ENCODE results near the gene CYP4F22.
A peak's percentile ranks its signal among the peaks of the same experiment; 100 is the strongest.
"Not testable (repeated sequence)": the region's sequence is repeated elsewhere in the genome, so short reads cannot be mapped to it uniquely, and the experiment has no call there.

The CYP4F22 gene

DNA sequence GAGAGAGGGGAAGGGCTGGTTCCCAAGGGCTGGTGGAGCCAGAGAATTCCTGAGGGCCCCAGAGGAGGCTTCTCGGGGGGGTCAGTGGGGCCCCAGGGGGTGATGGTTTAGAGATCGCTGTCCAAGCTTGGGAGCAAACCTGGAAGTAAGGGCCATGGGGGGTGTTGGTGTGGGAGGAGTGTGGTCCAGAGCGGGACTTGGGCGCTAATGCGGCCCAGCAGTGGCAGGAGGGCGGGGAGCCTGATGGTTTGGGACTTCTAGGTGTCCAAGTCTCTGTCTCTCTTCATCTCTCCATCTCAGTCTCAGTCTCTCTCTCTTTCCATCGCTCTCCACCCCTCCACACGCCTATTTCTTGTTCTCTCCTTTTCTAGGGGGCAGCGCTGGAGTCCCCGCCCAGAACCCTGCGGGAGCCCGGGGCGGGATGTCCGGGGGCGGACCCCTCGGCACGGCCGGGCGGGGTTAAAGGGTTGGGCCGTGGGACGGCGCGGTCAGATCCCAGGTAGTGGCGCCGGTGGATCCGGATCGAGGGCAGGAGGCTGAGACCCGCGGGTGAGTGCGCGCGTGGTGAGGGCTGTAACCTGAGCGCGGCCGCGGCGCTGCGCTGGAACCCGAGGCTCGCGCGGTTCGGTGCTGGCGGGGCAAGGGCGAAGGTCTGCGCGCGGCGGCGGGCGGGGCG lies at the start of gene CYP4F22:
CYP4F22 (plus strand) TSS at position 491 of the 676 bp plus-strand sequence. CDS start 16,812 bp downstream, outside the sequence.
- no peak for DNase-seq

DNA sequence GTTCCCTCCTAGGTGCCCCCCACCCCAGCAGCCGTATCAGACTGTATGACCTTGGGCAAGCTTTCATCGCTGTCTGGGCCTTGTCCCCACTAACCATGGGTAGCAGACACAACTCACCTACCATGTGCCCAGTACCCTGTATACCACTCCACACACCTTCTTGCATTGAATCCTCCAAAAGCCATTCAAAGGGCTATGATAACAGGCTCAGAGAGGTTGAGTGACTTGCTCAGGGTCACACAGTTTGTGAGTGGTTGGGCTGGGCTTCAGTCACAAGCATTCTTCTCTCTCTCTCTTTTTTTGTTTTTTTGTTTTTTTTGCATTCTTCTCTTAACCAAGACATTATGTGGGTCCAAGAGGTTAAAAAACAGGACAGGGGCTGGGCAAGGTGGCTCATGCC lies 46.6 kb upstream of the CYP4F22 start:
- DNase-seq, result no peak

DNA sequence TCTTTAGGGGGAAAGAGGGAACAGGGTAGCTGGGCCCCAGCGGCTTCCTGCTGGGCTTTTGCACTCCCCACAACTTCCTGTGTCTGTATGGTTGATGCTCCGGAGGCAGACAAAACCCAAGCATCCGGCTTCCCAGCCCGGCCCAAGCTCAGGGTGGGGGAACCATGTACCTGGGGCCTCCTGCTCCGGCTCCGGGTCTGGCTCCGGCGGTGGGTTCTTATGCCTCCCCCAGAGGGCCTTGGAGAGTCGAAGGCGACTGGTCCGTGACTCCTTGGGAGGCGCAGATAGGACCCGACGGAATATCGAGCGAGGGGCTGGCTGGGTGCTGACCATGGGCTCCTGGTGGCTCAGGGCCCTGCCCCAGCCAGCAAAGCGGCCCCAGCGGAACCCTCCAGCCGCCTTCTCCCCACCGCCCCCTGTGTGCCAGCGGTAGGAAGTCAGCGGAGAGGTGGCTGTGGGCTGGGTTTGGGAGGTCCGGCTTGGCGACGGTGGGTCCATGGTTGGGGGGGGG lies 44.4 kb upstream of the CYP4F22 start:
- no peak for DNase-seq

DNA sequence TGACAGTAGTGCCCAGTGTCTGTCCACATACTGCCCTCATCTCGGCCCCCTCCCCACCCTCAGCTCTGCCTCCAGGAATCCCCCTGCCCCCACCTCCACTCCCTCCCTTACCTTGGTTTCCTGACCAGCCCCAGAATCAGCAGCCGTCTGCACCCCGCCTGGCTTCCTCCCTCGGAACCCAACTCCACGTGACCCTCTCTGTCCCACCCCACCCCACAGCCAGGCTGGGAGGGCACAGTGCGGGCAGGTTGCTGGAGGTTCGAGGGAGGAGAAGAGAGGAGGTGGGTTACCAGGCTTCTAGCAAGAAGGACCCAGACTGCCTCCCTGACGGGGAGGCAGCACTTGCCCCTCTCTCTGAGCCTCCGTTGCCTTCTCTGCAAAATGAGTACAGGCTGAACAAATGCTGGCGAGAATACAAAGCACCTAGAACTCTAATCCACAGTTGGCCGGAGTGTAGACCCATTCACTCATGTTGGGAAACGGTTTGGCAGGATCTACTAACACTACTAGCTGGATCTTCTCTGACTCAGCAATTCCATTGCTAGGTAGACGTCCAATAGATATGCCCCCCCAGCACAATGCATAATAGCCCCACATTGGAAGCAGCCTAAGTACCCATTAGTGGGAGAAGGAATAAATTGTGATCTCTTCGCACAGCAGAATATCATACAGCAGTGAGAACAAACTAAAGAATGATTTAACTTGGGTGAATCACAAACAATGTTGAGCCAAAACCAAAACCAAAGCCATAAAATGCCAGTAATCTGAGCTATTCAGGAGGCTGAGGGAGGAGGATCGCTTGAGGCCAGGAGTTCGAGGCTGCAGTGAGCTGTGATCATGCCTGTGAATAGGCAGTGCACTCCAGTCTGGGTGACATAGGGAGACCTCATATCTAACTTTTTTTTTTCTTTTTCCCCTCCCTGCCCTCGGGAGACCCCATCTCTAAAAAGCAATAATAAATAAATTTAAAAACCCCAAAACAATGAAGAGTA lies 43.6 kb upstream of the CYP4F22 start, which contains the start of gene RASAL3:
RASAL3 (minus strand) TSS at position 151 of the 992 bp plus-strand sequence. CDS start 186 bp downstream, outside the sequence.
- DNase-seq, result no peak

DNA sequence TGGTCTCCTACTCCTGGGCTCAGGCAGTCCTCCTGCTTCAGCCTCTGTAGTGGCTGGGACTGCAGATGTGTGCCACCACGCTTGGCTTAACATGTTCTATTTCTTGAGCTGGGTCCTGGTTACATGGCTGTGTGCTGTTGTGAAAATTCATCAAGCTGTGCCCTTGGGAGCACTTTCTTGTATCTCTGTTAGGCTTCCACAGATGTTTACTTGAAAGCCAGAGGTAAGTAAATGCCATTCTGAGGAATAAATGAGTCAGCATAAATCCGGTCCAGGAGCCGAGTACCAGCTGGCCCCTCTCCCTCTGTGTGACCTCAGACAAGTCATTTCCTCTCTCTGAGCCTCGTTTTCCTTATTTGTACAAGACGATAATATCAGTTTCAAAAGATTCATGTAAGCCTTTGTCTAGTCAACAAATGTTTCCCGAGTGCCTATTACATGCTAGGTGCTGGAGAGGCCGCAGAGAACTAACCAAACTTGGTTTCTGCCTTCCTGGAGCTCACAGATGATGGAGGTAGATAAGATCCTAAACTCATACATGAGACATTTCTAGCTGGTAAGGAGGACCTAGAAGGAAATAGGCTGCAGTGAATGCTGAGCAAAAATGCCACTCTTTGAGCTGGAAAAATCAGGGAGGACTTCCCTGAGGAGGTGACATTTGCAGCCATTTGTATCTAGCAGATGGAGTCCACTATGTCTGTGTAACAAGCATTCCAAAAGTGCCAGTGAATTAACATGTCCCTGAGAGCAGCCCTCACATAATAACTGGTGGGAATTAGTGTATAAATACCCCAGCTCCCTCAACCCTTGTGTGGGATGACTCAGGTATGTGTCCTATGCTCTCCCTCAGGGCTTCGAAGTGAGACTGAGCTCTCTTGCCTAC lies 41.2 kb upstream of the CYP4F22 start:
- no peak for DNase-seq

DNA sequence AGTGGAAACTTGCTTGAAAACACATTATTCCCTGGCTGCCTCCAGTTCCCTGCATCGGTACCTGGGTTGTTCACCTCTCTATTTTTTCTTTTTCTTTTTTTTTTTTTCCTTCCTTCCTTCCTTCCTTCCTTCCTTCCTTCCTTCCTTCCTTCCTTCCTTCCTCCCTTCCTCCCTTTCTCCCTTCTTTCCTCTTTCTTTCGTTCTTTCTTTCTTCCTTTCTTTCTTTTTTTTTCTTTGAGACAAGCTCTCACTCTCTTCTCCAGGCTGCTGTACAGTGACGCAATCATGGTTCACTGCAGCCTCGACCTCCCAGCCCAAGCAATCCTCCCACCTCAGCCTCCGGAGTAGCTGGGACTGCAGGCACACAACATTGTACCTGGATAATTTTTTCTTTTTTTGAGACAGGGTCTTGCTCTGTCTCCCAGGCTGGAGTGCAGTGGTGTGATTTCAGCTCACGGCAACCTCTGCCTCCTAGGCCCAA lies 40.6 kb upstream of the CYP4F22 start:
- DNase-seq, result no peak

DNA sequence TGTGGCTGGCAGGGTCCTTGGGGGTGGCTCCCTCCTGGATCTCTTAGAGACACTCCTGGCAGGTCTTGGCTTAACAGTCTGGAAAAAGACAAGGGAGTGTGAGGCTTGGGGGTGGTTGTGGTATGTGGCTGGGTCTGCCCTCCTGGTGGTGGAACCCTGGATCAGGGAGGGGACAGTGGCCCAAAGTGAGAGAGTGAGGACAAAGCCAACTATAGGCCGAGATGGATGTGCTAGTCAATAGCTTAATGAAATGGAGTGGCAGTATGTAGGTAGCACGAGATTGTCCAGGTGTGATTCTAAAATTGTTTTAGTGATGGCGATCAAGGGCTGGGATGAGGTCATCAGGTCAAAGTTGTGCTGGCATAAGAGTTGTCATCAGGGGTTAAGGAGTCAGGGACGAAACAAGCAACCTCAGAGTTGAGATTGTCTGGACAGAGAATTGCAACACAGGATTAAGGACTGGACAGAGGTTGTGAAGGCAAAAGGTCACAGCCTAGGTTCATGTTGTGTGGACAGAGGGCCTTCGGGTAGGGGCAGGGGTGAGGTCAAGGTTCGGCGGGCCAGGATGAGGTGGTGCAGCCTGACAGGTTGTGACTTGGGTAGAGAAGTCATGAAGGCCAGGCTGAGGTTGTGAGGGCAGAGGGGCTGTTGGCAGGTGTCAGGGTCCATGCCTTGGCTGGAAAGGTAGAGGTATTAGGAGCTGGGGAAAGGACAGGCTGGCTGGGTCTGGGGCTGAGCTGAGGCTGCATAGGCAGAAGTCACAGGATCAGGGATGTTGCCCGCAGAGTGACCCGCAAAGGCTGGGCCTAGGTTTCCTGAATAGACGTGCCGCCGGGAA lies 39.4 kb upstream of the CYP4F22 start:
- no peak for DNase-seq

DNA sequence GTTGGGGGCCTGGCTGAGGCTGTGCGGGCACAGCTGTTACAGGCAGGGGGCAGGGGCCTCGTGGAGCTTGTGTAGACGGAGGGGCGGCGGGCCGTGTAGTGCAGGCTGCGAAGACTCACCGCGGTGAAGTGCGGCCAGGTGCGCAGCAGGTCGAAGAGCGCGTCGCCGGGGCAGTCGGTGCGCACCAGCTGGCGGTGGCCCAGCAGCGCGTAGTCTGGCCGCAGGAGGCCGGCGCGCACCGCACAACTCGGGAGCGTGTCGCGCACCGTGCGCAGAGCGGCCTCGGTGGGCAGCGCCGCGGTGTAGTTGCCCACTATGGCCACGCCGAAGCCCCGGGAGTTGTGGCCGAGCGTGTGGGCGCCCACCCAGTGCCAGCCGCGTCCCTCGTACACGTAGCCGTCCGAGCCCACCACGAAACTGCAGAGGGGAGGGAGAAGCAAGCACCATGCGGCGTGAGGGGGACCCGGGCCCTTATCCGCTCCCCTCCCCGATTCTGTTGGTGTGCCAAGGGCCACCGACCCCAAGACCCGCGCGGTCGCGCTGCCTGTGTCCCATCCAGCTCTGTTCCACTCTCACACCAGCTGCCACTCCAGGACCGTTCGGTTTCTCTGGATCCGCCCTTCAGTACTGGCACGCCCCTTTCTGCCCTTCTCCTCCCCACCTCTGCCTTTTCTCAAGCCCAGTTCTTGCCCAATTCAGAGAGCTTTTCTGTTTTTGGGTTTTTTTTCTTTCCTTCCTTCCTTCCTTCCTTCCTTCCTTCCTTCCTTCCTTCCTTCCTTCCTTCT lies 38.6 kb upstream of the CYP4F22 start:
- DNase-seq, result no peak

DNA sequence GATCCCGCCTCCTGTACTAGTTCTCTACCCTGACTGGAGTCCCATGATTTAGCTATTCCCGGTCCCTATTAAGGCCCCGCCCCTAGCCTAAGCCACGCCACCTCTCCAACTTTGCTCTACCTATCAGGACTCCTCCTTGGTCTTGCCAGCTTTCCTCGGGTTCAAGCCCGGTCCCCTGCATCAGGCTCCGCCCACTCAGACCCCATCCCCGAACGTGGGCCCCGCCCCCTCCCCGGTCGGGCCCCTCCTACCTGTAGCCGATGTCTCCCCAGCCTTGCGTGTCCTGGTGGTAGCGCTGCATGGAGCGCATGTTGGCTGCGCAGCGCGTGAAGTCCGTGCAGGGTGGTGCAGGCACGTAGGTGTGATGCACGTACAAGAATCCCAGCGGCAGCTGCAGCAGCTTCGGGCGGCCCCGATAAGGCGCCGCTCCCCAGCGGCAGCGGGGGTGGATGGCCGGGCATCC lies 36.7 kb upstream of the CYP4F22 start:
- no peak for DNase-seq

DNA sequence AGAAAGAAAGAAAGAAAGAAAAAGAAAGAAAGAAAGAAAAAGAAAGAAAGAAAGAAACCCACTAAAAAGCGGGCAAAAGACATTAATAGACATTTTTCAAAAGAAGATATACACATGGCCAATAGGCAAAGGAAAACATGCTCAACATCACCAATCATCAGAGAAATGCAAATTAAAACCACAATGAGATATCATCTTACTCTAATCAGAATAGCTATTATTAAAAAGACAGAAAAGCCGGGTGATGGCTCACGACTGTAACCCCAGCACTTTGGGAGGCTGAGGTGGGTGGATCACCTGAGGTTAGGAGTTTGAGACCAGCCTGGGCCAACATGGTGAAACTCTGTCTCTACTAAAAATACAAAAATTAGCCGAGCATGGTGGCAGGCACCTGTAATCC lies 34.5 kb upstream of the CYP4F22 start:
- not testable (repeated sequence) for DNase-seq

DNA sequence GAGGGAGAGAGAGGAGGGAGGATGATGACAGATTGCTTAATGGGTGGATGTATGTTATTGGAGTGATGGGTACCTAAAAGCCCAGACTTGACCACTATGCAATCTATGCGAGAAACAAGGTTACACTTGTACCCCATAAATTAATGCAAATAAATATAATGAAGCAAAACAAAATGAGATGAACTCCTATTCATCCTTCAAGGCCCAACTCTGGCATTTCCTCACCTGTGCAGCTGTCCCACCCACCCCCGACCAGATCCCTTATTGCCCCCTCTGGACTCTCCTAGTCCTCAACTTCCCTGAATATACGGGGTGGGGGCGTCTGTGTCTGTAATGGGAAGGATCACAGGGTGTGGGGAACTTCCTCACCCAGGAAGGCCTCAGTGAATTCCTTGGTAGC lies 33.2 kb upstream of the CYP4F22 start:
- no peak for DNase-seq

DNA sequence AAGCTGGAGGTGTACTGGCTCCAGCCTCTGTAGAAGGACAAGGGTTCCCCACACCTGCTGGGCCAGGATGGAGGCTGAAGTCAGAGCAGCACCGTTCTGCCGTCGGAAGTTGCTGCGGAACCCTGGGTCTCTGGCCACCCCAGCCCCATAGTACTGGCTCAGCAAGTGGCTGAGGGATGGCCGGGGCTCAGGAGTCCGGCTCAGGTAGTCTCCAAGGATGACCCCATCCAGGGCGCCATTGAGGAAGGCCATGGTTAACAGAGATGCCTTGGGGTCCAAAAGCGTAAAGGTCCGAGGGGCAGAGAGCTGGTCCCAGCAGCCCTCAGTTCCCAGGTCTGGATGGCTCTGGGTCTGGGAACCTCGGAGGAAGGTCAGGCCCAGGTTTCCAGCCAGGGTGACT lies 32.7 kb upstream of the CYP4F22 start:
- no peak for DNase-seq

DNA sequence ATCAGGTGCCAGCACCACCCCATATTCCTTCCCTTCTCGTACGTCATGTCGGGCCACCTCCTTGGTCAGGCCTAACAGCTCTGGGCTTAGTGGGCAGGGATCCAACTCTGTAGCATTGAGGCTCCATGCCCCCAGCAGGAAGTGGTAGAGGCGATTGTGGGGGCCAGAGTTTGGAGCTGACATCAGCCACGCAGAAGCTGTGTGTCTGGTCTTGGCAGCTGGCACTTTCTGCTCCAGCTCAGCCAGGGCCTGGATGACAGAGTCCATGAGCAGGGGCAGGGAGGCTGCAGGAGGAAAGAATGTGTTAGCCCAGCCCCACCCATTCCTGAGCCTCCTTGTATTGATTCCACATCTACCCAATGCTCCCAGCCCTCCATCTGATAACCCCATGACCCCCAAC lies 32.0 kb upstream of the CYP4F22 start:
- DNase-seq, result no peak

DNA sequence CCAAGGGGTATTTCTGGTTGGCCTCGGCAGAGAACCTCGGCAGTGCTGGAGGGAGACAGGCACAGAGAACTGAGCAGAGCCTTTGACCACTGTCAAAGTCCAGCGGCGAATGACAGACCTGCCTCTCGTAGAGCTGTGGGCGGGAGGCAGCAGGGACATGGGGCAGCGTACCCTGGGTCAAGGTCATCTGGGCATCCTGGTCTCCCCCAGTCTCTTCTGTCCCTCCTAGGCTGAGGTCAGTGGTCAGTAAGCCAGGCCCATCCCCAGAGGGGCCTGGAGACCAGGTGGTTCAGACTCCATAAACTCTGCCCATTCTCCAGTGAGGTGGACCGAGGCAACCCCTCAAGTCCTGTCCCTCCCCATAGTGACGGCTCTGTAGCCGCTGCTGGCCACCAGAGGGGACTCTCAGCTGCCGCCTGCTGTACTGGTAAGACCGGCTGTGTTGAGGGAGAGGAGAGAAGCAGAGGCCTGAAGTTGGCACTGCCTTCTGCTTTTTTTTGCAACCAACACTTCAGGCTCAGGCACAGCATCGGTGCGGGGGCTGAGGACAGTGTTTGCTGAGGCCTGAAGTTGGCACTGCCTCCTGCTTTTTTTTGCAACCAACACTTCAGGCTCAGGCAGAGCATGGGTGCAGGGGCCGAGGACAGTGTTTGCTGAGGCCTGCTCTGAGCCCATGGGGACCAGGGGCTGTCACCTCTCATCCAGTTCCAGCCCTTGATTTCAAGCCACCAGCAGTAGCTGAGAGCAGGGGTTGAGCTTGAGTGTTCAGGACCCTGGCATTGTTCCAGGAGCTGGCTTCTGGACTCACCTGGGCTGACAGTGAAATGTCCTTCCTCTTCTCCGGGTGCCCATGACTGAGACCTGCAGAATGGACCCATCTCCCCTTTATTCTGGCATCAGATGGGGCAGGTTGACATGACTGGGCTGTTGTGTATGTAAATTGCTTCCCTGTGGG lies 28.7 kb upstream of the CYP4F22 start, which contains the start of gene PGLYRP2:
PGLYRP2 (minus strand) TSS at position 111 of the 955 bp plus-strand sequence. CDS start 130 bp downstream, outside the sequence.
- peak; percentile 14 for DNase-seq

DNA sequence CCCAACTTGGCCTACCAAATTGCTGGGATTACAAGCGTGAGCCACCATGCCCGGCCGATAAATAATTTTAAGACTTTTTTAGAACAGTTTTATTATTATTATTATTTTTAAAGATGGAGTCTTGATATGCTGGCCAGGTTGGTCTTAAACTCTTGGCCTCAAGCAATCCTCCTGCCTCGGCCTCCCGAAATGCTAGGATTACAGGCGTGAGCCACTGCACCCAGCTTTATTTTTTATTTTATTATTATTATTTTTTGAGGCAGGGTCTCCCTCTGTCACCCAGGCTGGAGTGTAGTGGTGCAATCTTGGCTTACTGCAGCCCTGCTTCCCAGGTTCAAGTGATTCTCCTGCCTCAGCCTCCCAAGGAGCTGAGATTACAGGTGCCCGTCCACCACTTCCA lies 27.3 kb upstream of the CYP4F22 start:
- not testable (repeated sequence) for DNase-seq

DNA sequence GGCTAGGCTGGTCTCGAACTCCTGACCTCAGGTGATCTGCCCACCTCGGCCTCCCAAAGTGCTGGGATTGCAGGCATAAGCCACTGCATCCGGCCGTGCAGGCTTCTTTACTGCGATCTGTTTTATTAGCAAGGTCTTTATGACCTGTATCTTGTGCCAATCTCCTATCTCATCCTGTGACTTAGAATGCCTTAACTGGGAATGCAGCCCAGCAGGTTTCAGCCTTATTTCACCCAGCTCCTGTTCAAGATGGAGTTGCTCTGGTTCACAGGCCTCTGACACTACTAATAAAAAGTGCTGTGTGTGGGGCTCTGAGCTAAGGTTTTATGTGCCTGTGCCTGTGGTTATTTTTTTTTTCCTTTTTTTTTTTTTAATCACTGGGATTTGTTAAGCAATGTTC lies 22.6 kb upstream of the CYP4F22 start:
- DNase-seq, result not testable (repeated sequence)

DNA sequence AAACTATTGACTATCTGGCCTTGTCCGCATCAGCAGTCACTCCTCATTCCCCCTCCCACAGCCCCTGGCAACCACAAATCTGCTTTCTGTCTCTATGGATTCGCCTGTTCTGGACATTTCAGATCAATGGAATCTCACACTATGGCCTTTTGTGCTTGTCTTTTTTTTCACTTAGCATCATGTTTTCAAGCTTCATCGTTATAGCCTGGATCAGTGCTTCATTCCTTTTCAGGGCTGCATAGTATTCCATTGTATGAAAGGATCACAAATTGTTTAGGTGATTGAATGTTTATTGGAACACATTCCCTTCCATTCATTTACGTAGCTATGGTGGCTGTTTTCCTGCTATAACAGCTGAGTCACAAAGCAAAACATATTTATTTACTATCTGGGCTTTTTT lies 21.3 kb upstream of the CYP4F22 start:
- DNase-seq, result no peak

DNA sequence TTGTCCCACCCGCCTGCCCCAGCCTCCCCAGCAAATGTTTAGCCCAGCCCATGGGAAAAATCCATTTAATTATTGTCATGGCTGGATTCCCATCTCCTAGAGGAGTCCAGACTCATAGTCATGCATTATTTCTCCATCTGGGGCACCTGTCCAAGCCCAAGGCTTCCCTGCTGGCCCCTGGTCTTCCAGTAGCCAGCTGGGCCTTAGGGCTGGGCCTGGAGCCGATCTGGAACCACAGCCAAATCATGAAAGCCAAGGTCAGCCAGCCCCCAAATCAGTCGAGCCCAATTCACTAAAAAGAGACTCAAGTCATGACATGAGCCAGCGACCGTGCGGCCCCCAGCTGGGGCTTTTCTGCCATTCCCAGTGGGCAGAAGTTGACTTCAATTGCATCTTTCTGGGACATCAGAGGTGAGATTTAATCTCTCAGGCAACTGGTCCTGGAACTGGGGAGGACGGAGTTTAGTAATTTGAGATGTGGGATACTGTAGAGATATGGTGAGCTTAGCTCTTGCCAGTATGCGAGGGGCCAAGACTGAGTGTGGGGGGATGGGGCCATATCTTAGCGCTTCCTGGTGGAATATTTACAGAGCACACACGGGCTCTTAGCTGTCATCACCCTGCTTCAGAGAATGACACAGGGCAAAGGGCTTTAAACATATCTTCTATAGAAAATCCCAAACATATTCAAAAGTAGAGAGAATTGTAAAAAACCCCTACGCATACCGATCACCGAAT lies 19.7 kb upstream of the CYP4F22 start:
- DNase-seq, result no peak
